Osteoblast (primary cell): Measurements from ENCODE around the gene FRK. TPM values are rescaled to one million over a fixed set of nuclear protein-coding genes. Genes with fewer than 3 reads are reported as not detected.
A peak's percentile ranks its signal among the peaks of the same experiment; 100 is the strongest.

Experiments used
- DNase-seq: peaks from one replicate; pipeline ENCODE4 v3.0.0; 2011; ENCODE audit warnings: low spot score, mixed read lengths; ENCODE audit not compliant: insufficient read length; ENCODE audit errors: missing footprints
- H2AFZ ChIP-seq: 2 replicates; pipeline ENCODE4 v1.6.0; 2011; ENCODE audit warnings: mild to moderate bottlenecking, low read length
- H3K27ac ChIP-seq: 2 replicates; pipeline ENCODE4 v1.5.1; 2011; ENCODE audit warnings: mild to moderate bottlenecking, low read depth, low read length, moderate library complexity
- H3K27me3 ChIP-seq: 2 replicates; pipeline ENCODE4 v1.6.0; 2012; ENCODE audit warnings: mild to moderate bottlenecking, control low read depth, inconsistent platforms, low read length, moderate library complexity; ENCODE audit not compliant: insufficient read depth
- H3K36me3 ChIP-seq: 2 replicates; pipeline ENCODE4 v1.5.1; 2011; ENCODE audit warnings: mild to moderate bottlenecking, low read length, control low read depth, moderate library complexity; ENCODE audit not compliant: insufficient read depth
- H3K4me1 ChIP-seq: 2 replicates; pipeline ENCODE4 v1.5.1; 2011; ENCODE audit warnings: mild to moderate bottlenecking, low read length, control low read depth, moderate library complexity; ENCODE audit not compliant: insufficient read depth
- H3K4me2 ChIP-seq: 2 replicates; pipeline ENCODE4 v1.6.0; 2011; ENCODE audit warnings: mild to moderate bottlenecking, low read length; ENCODE audit not compliant: insufficient read depth
- H3K4me3 ChIP-seq: fragments of 200-600 bp; sonication (generic); 3 replicates; pipeline ENCODE4 v1.5.1; 2012; ENCODE audit warnings: mild to moderate bottlenecking, low read length, inconsistent platforms; ENCODE audit not compliant: insufficient read depth
- H3K79me2 ChIP-seq: 2 replicates; pipeline ENCODE4 v1.6.0; 2012; ENCODE audit warnings: mild to moderate bottlenecking, low read length, control low read depth, inconsistent platforms; ENCODE audit not compliant: insufficient read depth
- H3K9me3 ChIP-seq: 2 replicates; pipeline ENCODE4 v1.5.1; 2011; ENCODE audit warnings: low read depth, low read length, control low read depth
- H4K20me1 ChIP-seq: 2 replicates; pipeline ENCODE4 v1.6.0; 2012; ENCODE audit warnings: mild to moderate bottlenecking, low read length, control low read depth; ENCODE audit not compliant: insufficient read depth
- total RNA-seq: library from RNA; depleted of rRNA; stranded (reverse); fragments of >200 nt; gene quantifications from 2 replicates; pipeline ENCODE4 v1.2.3, GENCODE V29; 2012
- TF ChIP-seq, protein P1 (sequence below): IDR thresholded peaks from 2 replicates; pipeline ENCODE4 v1.5.1; 2011; ENCODE audit warnings: mild to moderate bottlenecking, low read depth, low read length, moderate library complexity; ENCODE audit errors: extremely low read depth

The FRK gene
- total RNA-seq, 1 donor, result 1.1 TPM

DNA sequence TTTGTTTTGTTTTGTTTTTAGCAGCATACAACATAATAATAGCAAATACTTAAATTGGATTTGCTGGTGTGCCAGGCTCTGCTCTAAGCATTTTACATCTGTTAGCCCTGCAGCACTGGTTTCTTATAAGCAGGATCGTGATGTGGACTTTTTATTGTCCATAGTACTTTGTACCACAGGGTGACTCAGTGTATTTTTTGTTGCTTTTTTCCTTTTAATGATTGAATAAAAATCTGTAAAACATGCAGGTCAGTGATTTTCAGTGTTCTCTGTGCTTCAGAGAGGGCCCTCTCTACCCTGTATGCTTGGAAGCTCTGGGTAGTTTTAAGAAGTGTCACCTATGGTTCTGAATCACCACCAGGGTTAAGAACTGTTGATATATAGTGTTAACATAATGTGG is 43.9 kb upstream of the FRK start:
- no peaks in the 10 kb centered on the region for H4K20me1 ChIP-seq
- no peak overlapping the region for H3K4me2 ChIP-seq
- no peak overlapping the region for H3K4me3 ChIP-seq
- TF ChIP-seq, protein P1, sequence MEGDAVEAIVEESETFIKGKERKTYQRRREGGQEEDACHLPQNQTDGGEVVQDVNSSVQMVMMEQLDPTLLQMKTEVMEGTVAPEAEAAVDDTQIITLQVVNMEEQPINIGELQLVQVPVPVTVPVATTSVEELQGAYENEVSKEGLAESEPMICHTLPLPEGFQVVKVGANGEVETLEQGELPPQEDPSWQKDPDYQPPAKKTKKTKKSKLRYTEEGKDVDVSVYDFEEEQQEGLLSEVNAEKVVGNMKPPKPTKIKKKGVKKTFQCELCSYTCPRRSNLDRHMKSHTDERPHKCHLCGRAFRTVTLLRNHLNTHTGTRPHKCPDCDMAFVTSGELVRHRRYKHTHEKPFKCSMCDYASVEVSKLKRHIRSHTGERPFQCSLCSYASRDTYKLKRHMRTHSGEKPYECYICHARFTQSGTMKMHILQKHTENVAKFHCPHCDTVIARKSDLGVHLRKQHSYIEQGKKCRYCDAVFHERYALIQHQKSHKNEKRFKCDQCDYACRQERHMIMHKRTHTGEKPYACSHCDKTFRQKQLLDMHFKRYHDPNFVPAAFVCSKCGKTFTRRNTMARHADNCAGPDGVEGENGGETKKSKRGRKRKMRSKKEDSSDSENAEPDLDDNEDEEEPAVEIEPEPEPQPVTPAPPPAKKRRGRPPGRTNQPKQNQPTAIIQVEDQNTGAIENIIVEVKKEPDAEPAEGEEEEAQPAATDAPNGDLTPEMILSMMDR, result no peak
- H2AFZ ChIP-seq, result no peak overlapping the region
- H3K79me2 ChIP-seq, result peaks cover 12% of the 10 kb centered on the region
- peaks cover 15% of the 10 kb centered on the region for H3K4me1 ChIP-seq
- no peaks in the 10 kb centered on the region for H3K27me3 ChIP-seq
- no peak overlapping the region for H3K27ac ChIP-seq
- peaks cover 3% of the 10 kb centered on the region for H3K36me3 ChIP-seq
- no peaks in the 10 kb centered on the region for H3K9me3 ChIP-seq
- DNase-seq, result no peak

DNA sequence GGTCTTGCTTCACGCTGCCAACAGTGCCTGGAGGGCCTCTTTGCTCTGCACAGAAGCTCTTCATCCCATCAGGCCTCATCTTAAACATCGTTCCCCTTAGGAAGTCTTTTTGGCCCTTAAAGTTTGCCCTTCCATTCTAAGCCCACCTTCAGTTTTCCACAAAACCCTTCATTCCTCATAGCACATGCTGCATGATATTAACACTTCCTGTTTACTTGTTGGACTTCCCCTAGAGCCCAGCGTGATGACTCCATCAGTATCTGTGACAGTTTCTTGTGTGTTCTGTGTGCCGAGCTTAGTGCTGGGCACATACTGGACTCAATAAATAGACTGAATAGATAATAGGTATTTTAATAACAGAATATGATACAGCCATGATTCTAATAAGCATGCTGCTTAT is 42.2 kb upstream of the FRK start:
- Histone ChIP-seq H3K4me2 (no peak overlapping the region), H4K20me1 (no peaks in the 10 kb centered on the region), H3K27me3 (no peaks in the 10 kb centered on the region), H3K4me1 (peaks cover 15% of the 10 kb centered on the region), H3K9me3 (no peaks in the 10 kb centered on the region), H2AFZ (no peak overlapping the region), H3K79me2 (peaks cover 12% of the 10 kb centered on the region), H3K27ac (no peak overlapping the region), H3K4me3 (no peak overlapping the region), H3K36me3 (no peaks in the 10 kb centered on the region)
- TF ChIP-seq, protein P1, result no peak
- DNase-seq, result no peak

DNA sequence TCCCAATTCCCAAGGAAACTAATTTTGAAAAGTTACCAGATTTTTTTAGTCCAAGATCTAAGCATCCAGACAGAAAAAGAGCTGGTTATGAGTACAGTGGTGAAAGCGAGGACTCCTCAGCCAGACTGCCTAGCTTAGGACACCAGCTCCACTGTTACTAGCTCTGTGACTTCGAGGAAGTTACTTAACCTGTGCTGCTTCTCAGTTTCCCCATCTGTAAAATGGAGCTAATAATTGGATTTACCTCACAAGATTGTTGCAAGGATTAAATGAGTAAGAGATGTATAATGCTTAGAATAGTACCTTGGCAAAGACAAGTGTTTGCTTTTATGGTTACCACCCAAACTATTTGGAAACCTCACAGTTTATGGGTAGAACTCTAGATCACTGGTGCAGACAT is 41.1 kb upstream of the FRK start:
- Histone ChIP-seq H3K9me3 (no peaks in the 10 kb centered on the region), H3K4me2 (peak overlapping the region; percentile 97), H3K4me3 (peak overlapping the region; percentile 87), H4K20me1 (no peaks in the 10 kb centered on the region), H3K36me3 (no peaks in the 10 kb centered on the region), H3K79me2 (peaks cover 12% of the 10 kb centered on the region), H3K27ac (no peak overlapping the region), H2AFZ (peak overlapping the region; percentile 98), H3K4me1 (peaks cover 13% of the 10 kb centered on the region), H3K27me3 (no peaks in the 10 kb centered on the region)
- TF ChIP-seq, protein P1, result no peak
- DNase-seq, result no peak

DNA sequence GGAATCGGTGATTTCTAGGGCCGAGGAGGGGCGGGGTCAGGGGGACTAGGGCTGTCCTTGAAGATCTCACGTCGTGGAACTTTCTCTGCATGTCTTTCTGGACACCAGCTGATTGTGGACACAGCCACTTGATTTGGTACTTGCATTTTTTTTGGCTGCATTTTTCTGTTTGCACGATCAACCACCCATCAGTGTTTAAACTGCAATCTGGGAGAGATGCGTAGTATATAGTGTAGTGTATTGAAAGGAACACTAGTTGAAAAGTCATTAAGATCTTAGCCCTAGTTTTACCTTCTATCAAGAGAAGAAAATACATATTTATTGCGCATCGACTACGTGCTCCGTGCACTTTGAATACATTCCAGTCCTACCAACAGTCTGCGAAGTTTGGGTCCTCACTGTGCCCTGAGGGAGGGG is 40.6 kb upstream of the FRK start:
- H3K27me3 ChIP-seq, result no peaks in the 10 kb centered on the region
- H3K79me2 ChIP-seq, result peaks cover 12% of the 10 kb centered on the region
- no peaks in the 10 kb centered on the region for H4K20me1 ChIP-seq
- H3K4me3 ChIP-seq, result peak overlapping the region; percentile 87
- H3K4me2 ChIP-seq, result peak overlapping the region; percentile 97
- peak overlapping the region; percentile 39 for H3K27ac ChIP-seq
- TF ChIP-seq, protein P1, result no peak
- H3K36me3 ChIP-seq, result no peaks in the 10 kb centered on the region
- peaks cover 9% of the 10 kb centered on the region for H3K4me1 ChIP-seq
- peak overlapping the region; percentile 98 for H2AFZ ChIP-seq
- H3K9me3 ChIP-seq, result no peaks in the 10 kb centered on the region
- DNase-seq, result peak; percentile 75
